Tibial artery (tissue), 4 donors: Measurements from ENCODE around the gene KLK8.
"Not testable (repeated sequence)": the region's sequence is repeated elsewhere in the genome, so short reads cannot be mapped to it uniquely, and the experiment has no call there.

Source experiments
- DNase-seq, 2 donors: peaks; one replicate each; pipeline ENCODE4 v3.0.0-alpha.2; 2019
- H3K27ac ChIP-seq, 2 donors: fragments of 200-600 bp; sonication (generic) in 1 of 2; 1 replicate in 1 of 2; 2 replicates in 1 of 2; pipeline ENCODE4 v1.5.1; 2018 to 2019; ENCODE audit warnings: mild to moderate bottlenecking in 1 of 2
- H3K27me3 ChIP-seq, 2 donors: fragments of 200-600 bp; sonication (generic) in 1 of 2; one replicate each; pipeline versions ENCODE4 v1.5.1 to v1.6.0; 2016 to 2019
- H3K36me3 ChIP-seq, 3 donors: fragments of 200-600 bp; sonication (generic) in 2 of 3; one replicate each; pipeline ENCODE4 v1.5.1; 2016 to 2019; ENCODE audit warnings: mild to moderate bottlenecking in 2 of 3
- H3K4me1 ChIP-seq, 4 donors: fragments of 200-600 bp; sonication (generic) in 2 of 4; 1 replicate in 3 of 4; 2 replicates in 1 of 4; pipeline ENCODE4 v1.5.1; 2016 to 2019
- H3K4me3 ChIP-seq, 2 donors: fragments of 200-600 bp; sonication (generic) in 1 of 2; 1 replicate in 1 of 2; 2 replicates in 1 of 2; pipeline ENCODE4 v1.5.1; 2018 to 2019; ENCODE audit warnings: mild to moderate bottlenecking in 2 of 2
- H3K9me3 ChIP-seq, 3 donors: fragments of 200-600 bp; sonication (generic) in 1 of 3; one replicate each; pipeline ENCODE4 v1.5.1; 2016 to 2019
- intact Hi-C: fragments of 100-400 bp; cut with DNase I; formaldehyde crosslinking; loops from one replicate; pipeline ENCODE4 v1.15.0; 2023; ENCODE audit warnings: low total_unique reads
- TF ChIP-seq, protein P1 (sequence below), 2 experiments: fragments of 200-600 bp in 1 of 2; fragments of 450-650 bp in 1 of 2; IDR thresholded peaks; one replicate each; pipeline ENCODE4 v1.5.1; 2017 to 2019; ENCODE audit warnings: antibody characterized with exemption in 2 of 2, mild to moderate bottlenecking in 1 of 2, moderate library complexity in 1 of 2

KLK8 gene

DNA sequence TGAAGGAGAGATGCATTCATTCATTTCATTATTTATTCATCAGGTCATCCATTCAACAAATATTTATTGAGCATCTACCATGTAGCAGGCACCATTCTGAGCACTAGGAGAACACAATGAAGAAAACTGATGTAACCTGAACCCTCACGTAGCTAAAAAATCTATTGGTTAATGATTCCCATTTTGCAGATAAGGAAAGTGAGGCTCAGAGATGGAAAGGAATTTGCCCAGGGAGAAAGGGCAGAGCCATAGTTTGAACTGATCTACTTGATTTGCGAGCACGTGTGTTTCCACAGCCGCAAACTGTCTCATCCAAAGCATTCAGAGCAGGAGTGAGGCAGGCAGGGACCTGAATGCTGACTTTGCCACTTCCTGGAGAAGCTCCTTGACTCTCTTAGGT lies 2.7 kb downstream of the KLK8 start:
- TF ChIP-seq, protein P1, sequence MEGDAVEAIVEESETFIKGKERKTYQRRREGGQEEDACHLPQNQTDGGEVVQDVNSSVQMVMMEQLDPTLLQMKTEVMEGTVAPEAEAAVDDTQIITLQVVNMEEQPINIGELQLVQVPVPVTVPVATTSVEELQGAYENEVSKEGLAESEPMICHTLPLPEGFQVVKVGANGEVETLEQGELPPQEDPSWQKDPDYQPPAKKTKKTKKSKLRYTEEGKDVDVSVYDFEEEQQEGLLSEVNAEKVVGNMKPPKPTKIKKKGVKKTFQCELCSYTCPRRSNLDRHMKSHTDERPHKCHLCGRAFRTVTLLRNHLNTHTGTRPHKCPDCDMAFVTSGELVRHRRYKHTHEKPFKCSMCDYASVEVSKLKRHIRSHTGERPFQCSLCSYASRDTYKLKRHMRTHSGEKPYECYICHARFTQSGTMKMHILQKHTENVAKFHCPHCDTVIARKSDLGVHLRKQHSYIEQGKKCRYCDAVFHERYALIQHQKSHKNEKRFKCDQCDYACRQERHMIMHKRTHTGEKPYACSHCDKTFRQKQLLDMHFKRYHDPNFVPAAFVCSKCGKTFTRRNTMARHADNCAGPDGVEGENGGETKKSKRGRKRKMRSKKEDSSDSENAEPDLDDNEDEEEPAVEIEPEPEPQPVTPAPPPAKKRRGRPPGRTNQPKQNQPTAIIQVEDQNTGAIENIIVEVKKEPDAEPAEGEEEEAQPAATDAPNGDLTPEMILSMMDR (IDR thresholded peaks at IDR 0.05), result no peak
- DNase-seq, result no peak
- H3K27ac ChIP-seq, result no peak overlapping the region
- no peaks in the 10 kb centered on the region for H3K9me3 ChIP-seq
- H3K27me3 ChIP-seq, result peaks cover 0 to 40% of the 10 kb centered on the region in 2 donors
- H3K36me3 ChIP-seq, result no peaks in the 10 kb centered on the region
- no peak overlapping the region for H3K4me3 ChIP-seq
- intact Hi-C loops, result no loop called here
- peaks cover 0 to 11% (median 0%) of the 10 kb centered on the region in 4 donors for H3K4me1 ChIP-seq

DNA sequence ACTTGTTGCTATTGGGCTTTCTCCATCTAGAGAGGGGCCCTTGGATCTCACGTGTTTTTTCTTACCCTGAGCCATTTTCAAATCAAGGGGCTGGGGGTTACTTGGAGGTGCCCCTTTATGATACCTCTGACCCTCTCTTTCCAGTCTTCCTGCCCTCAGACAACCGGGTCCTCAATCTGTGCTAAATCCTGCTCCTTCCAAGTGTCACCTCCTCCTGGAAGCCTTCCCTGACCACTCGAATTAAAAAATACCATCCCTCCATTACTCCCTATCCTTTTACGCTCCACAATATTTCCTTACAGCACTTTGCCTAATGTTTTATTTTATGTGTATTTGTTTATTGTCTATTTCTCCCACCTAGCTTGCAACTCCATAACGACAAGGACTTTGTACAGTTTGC lies 3.3 kb downstream of the KLK8 start:
- peaks cover 0 to 35% of the 10 kb centered on the region in 2 donors for H3K27me3 ChIP-seq
- peaks cover 0 to 11% (median 0%) of the 10 kb centered on the region in 4 donors for H3K4me1 ChIP-seq
- H3K4me3 ChIP-seq, result no peak overlapping the region
- no peak for DNase-seq
- no peaks in the 10 kb centered on the region for H3K36me3 ChIP-seq
- TF ChIP-seq, protein P1 (IDR thresholded peaks at IDR 0.05), result no peak
- H3K9me3 ChIP-seq, result no peaks in the 10 kb centered on the region
- intact Hi-C loops, result no loop called here
- no peak overlapping the region for H3K27ac ChIP-seq

DNA sequence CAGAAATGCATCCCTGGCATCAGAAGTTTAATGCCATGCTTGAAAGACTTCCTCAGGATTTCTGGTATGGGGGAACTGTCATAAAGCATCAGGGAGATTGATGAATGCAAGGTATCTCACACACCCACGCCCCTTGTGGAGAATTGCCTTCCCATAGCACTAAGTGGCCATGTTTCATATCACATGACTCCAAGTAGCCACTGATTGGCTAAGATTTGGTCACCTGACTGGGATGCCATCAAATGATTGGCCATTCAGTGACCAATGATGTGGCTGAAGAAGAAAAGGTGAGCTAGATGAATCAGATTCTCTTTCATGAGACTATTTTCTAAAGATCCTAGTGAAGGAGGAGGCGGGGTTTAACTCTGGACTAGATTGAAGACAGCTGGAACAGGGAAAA lies 7.3 kb downstream of the KLK8 start:
- intact Hi-C loops, result no loop called here
- H3K36me3 ChIP-seq, result no peaks in the 10 kb centered on the region
- H3K27ac ChIP-seq, result no peak overlapping the region

DNA sequence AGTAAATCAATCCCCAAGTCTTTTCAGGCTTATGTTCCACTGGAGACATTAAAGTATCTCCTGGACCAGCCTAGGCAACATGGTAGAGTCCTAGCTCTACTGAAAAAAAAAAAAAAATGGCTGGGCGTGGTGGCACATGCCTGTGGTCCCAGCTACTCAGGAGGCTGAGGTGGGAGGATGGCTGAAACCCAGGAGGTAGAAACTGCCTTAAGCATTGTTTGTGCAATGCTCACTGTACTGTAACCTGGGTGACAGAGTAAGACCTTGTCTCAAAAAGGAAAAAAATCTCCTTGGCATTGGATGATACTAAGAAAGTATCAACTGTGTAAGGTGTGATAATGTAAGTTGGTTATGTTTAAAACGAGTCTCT lies 8.8 kb downstream of the KLK8 start:
- TF ChIP-seq, protein P1 (IDR thresholded peaks at IDR 0.05), result no peak
- Histone ChIP-seq H3K9me3 (no peaks in the 10 kb centered on the region), H3K4me3 (no peak overlapping the region), H3K27me3 (no peaks in the 10 kb centered on the region), H3K4me1 (no peaks in the 10 kb centered on the region), H3K36me3 (no peaks in the 10 kb centered on the region), H3K27ac (no peak overlapping the region)
- DNase-seq, result no peak
- intact Hi-C loops, result no loop called here

More for the DNA sequence above, 7.3 kb downstream of the KLK8 start:
- TF ChIP-seq, protein P1 (IDR thresholded peaks at IDR 0.05), result no peak
- H3K4me1 ChIP-seq, result no peaks in the 10 kb centered on the region
- H3K27me3 ChIP-seq, result no peaks in the 10 kb centered on the region
- DNase-seq, result no peak
- H3K4me3 ChIP-seq, result no peak overlapping the region
- no peaks in the 10 kb centered on the region for H3K9me3 ChIP-seq

DNA sequence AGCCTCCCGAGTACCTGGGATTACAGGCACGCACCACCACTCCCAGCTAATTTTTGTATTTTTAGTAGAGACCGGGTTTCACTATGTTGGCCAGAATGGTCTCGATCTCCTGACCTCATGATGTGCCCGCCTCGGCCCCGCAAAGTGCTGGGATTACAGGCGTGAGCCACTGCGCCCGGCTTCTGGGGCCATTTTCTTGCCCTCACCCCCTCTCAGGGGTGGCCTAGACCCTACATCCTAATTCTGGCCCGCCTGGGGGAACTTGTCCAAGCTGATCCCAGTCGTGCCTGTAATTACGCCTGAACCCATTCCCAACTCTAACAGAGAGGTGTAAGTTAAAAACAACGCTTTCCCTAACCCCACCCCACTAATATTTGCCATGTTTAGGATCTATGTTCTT lies 17.0 kb downstream of the KLK8 start:
- H3K9me3 ChIP-seq, intact Hi-C loops, H3K4me3 ChIP-seq, H3K27ac ChIP-seq, H3K4me1 ChIP-seq, DNase-seq, H3K36me3 ChIP-seq: not testable (repeated sequence)
- H3K27me3 ChIP-seq, result peaks cover 0 to 30% of the 10 kb centered on the region in 2 donors

DNA sequence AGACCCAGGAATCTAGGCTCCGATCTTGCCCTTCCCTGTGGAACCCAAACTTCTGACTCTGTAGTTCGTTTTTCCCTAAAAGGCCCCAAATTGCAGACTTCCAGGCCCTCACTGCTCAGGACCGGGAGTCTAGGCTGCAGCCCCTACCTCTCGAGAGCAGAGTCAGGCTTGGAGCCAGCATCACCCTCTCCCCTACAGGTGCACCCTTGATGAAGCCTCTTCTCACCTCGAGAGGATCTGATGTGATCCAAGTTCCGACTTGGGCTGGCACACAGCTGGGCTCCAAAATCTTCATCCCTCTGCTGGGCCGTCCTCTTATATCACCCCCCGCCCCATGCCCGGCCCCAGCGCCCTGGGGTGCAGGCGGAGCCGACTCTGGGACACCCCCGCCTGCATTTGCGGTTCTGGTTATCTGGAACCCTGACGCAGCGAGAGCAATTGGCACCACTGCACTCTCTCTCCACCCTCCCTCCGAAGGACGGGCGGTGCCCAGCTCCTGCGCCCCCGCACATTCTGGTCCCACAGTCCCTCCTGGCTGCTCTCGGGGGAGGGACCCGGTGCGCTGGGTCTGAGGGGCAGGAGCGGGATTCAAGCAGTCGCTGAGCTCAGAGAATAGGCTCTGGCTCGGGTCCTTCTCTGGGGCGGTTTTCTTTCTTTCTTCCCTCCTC lies 17.6 kb downstream of the KLK8 start, which contains the start of gene KLK7:
KLK7 (minus strand) TSS at position 293 of the 668 bp plus-strand sequence. CDS start 1,518 bp downstream, outside the sequence.
- Histone ChIP-seq H3K4me3 (no peak within 1 kb of the TSS), H3K27me3 (peaks cover 0 to 32% of the 10 kb centered on the region in 2 donors), H3K4me1 (no peaks in the 10 kb centered on the region), H3K27ac (no peak within 1 kb of the TSS), H3K36me3 (no peaks in the 10 kb centered on the region), H3K9me3 (no peaks in the 10 kb centered on the region)
- TF ChIP-seq, protein P1 (IDR thresholded peaks at IDR 0.05), result no peak
- intact Hi-C loops, result no loop called here
- no peak for DNase-seq
